ENCODE measurements around the gene TPD52L1. TPM values are rescaled to one million over a fixed set of nuclear protein-coding genes. Genes with fewer than 3 reads are reported as not detected.

Gene TPD52L1
- total and polyA plus RNA-seq, 2 donors (not counting 3 experiments of a cell fraction or from before 2014, with no cell fraction given) = 0.29 to 0.37 TPM

DNA sequence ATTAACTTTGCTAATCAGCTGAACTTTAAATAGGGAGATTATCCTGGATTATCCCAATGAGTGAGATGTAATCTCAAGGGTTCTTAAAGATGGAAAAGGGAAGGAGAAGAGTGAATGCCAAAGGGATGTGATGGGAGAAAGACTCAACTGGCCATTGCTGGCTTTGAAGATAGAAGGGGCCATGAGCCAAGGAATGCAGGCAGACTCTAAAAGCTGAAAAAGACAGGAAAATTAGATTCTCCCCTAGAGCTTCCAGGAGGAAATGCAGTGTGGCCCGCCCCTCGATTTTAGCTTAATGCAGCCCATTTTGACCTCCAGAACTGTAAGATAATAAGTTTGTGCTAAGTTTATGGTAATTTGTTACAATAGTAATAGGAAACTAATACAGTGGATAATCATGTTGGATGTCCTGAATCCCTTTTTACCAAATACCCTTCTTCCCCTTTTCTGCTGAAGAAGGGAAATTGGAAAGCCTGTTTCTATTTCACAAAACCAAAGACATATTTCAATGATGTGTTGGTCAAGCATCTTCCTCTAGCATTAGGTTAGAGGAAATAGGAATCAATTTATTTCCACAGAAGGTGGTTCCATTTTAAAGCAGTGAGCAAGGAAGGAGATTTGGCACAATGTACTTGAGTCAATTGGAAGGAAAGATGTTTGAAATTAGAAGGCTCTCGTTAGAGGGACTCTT, 151.5 kb downstream of the TPD52L1 start:
- H3K4me1 ChIP-seq (ENCODE audit: control insufficient read depth, extremely low read depth, insufficient read depth, low read length) = peaks cover 14% of the 10 kb centered on the region
- DNase-seq (ENCODE audit: low read depth, low spot score) (no peak), FAIRE-seq (no peak)
- H4K20me1 ChIP-seq (replicated peaks; ENCODE audit: control insufficient read depth, extremely low read depth, insufficient read depth, low read length) = no peaks in the 10 kb centered on the region
- dilution Hi-C loops (cut with MboI; ENCODE audit: extremely low pct_ligation_motif_present, low sequenced_read_pairs) = no loop called here
- H3K4me2 ChIP-seq (ENCODE audit: insufficient read depth, low read length) = no peak overlapping the region
- no peaks in the 10 kb centered on the region for H3K9me3 ChIP-seq (replicated peaks; ENCODE audit: control insufficient read depth, insufficient read depth, low read length)
- ChIA-PET POLR2A (no interaction called here), CTCF (interaction anchor here (1.7 kb wide), 1 partner anchor 448 kb away, joined by 6 read pairs; no protein-coding TSS in a partner anchor)
- H3K27ac ChIP-seq (ENCODE audit: insufficient read depth, low read depth, low read length) = no peak overlapping the region
- no peaks in the 10 kb centered on the region for H3K79me2 ChIP-seq (ENCODE audit: control insufficient read depth, insufficient read depth, low read length)
- intact Hi-C loops (cut with micrococcal nuclease) = loop anchor here (5.0 kb wide), 1 partner anchor 193 kb away; no protein-coding TSS in a partner anchor
- no TSS peak for BruUV-seq (replicated peaks)
- H3K4me3 ChIP-seq (replicated peaks in 1 of 3; ENCODE audit: insufficient read depth in 1 of 3, low read depth in 1 of 3, low read length in 3 of 3) = no peak overlapping the region
- H3K27me3 ChIP-seq (ENCODE audit: control insufficient read depth in 2 of 2, insufficient read depth in 2 of 2, low read length in 2 of 2) = peaks cover 24 to 27% of the 10 kb centered on the region in 2 experiments
- no peak overlapping the region for H2AFZ ChIP-seq (ENCODE audit: low read depth, low read length)
- no peak overlapping the region for H3K9ac ChIP-seq (replicated peaks; ENCODE audit: extremely low read depth, insufficient read depth, low read length)
- no peaks in the 10 kb centered on the region for H3K9me1 ChIP-seq (replicated peaks; ENCODE audit: control insufficient read depth, extremely low read depth, insufficient read depth, low read length)
- no peaks in the 10 kb centered on the region for H3K36me3 ChIP-seq (ENCODE audit: control insufficient read depth in 2 of 2, extremely low read depth in 1 of 2, insufficient read depth in 2 of 2, low read length in 2 of 2)
- TF ChIP-seq MYC (IDR thresholded peaks at IDR 0.05; ENCODE audit: low read depth, low read length) (no peak), POLR2AphosphoS5 (IDR thresholded peaks at IDR 0.05; ENCODE audit: insufficient read depth, low read depth, low read length) (no peak), FOS (IDR thresholded peaks at IDR 0.05; ENCODE audit: borderline replicate concordance, insufficient read depth, low read length) (no peak), GATA2 (IDR thresholded peaks at IDR 0.05; ENCODE audit: insufficient read depth, insufficient read length, low read depth, low read length) (no peak), JUN (IDR thresholded peaks at IDR 0.05; ENCODE audit: borderline replicate concordance, insufficient read depth, insufficient read length, low read depth) (no peak), EZH2 (IDR thresholded peaks at IDR 0.05; ENCODE audit: borderline replicate concordance, low read depth, low read length, severe bottlenecking) (no peak), POLR2A (IDR thresholded peaks at IDR 0.05; ENCODE audit: low read depth, low read length) (no peak)
- TF ChIP-seq, protein P1, sequence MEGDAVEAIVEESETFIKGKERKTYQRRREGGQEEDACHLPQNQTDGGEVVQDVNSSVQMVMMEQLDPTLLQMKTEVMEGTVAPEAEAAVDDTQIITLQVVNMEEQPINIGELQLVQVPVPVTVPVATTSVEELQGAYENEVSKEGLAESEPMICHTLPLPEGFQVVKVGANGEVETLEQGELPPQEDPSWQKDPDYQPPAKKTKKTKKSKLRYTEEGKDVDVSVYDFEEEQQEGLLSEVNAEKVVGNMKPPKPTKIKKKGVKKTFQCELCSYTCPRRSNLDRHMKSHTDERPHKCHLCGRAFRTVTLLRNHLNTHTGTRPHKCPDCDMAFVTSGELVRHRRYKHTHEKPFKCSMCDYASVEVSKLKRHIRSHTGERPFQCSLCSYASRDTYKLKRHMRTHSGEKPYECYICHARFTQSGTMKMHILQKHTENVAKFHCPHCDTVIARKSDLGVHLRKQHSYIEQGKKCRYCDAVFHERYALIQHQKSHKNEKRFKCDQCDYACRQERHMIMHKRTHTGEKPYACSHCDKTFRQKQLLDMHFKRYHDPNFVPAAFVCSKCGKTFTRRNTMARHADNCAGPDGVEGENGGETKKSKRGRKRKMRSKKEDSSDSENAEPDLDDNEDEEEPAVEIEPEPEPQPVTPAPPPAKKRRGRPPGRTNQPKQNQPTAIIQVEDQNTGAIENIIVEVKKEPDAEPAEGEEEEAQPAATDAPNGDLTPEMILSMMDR (IDR thresholded peaks at IDR 0.05; ENCODE audit: extremely low read depth in 1 of 2, insufficient read depth in 1 of 2, low read depth in 1 of 2, low read length in 2 of 2) = no peak
- TF ChIP-seq, protein P2, sequence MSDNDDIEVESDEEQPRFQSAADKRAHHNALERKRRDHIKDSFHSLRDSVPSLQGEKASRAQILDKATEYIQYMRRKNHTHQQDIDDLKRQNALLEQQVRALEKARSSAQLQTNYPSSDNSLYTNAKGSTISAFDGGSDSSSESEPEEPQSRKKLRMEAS (IDR thresholded peaks at IDR 0.05; ENCODE audit: insufficient read depth, insufficient read length) = no peak

Measured in endothelial cell of umbilical vein (primary cell).